Activated CD8-positive, alpha-beta memory T cell treated with anti-CD3 and anti-CD28 coated beads, Interleukin-2, amount 10 ng/mL, durations not matched to agents 7 days and 5 days (primary cell): ENCODE measurements around the gene CEND1. TPM values are rescaled to one million over a fixed set of nuclear protein-coding genes. Genes with fewer than 3 reads are reported as not detected.
"Not testable (repeated sequence)": the region's sequence is repeated elsewhere in the genome, so short reads cannot be mapped to it uniquely, and the experiment has no call there.

ENCODE experiments used
- ATAC-seq: fragments of 150-1000 bp; cut with Tn5 transposase; one replicate; pipeline ENCODE4 v1.10.0; 2021; ENCODE audit warnings: moderate library complexity
- CTCF ChIA-PET: fragments of 350-600 bp; sonication (Branson Sonifier 250); formaldehyde crosslinking; loops from one replicate; lab custom pipeline; 2021; ENCODE audit warnings: antibody characterized with exemption; lab: Charles Lee
- DNase-seq: peaks from one replicate; pipeline ENCODE4 v3.0.0-alpha.2; 2020
- H3K27ac Mint-ChIP-seq: one replicate; pipeline ENCODE4 v1.8.0; 2021; ENCODE audit warnings: mild to moderate bottlenecking, mixed read lengths
- H3K27me3 Mint-ChIP-seq: one replicate; pipeline ENCODE4 v1.8.0; 2021; ENCODE audit warnings: mixed read lengths
- H3K36me3 Mint-ChIP-seq: one replicate; pipeline ENCODE4 v1.8.0; 2021; ENCODE audit warnings: mild to moderate bottlenecking, mixed read lengths
- H3K4me1 Mint-ChIP-seq: one replicate; pipeline ENCODE4 v1.8.0; 2021; ENCODE audit warnings: mixed read lengths
- H3K4me3 Mint-ChIP-seq: one replicate; pipeline ENCODE4 v1.8.0; 2021; ENCODE audit warnings: mild to moderate bottlenecking, moderate library complexity, mixed read lengths
- H3K9me3 Mint-ChIP-seq: one replicate; pipeline ENCODE4 v1.8.0; 2022; ENCODE audit warnings: low read depth, mixed read lengths
- total RNA-seq, 2 experiments: library from RNA; stranded (reverse); gene quantifications; one replicate each; pipeline ENCODE4 v1.2.3, GENCODE V29; 2021

Gene CEND1
- total RNA-seq, 2 experiments from 2014 or later = 1.3 to 3.7 TPM

GRCh38 chr11:762421-763072 is 27.3 kb downstream of the CEND1 start:
- H3K36me3 Mint-ChIP-seq = peaks cover 27% of the 10 kb centered on the region
- CTCF ChIA-PET = interaction anchor here (1.1 kb wide), 1 partner anchor 15 kb away, joined by 3 read pairs; the partner anchor contains the start of gene TALDO1
- ATAC-seq = no peak

GRCh38 chr11:761526-762108 is 28.3 kb downstream of the CEND1 start:
- Mint-ChIP-seq H3K4me3 (no peak overlapping the region), H3K4me1 (no peaks in the 10 kb centered on the region), H3K36me3 (peaks cover 30% of the 10 kb centered on the region), H3K27me3 (no peaks in the 10 kb centered on the region), H3K27ac (no peak overlapping the region), H3K9me3 (no peaks in the 10 kb centered on the region)
- ATAC-seq (no peak), DNase-seq (no peak)
- CTCF ChIA-PET = interaction anchor here (1.1 to 1.2 kb wide), 2 partner anchors 14 to 31 kb away, joined by 3 read pairs; partner anchors contain the start of gene TALDO1

More at GRCh38 chr11:762421-763072, 27.3 kb downstream of the CEND1 start:
- Mint-ChIP-seq H3K9me3 (no peaks in the 10 kb centered on the region), H3K27ac (no peak overlapping the region), H3K27me3 (no peaks in the 10 kb centered on the region), H3K4me1 (peaks cover 2% of the 10 kb centered on the region), H3K4me3 (no peak overlapping the region)
- no peak for DNase-seq

GRCh38 chr11:760236-760635 is 29.7 kb downstream of the CEND1 start:
- Mint-ChIP-seq H3K36me3 (peaks cover 32% of the 10 kb centered on the region), H3K27me3 (no peaks in the 10 kb centered on the region), H3K9me3 (no peaks in the 10 kb centered on the region), H3K27ac (peak overlapping the region; percentile 43), H3K4me3 (no peak overlapping the region), H3K4me1 (no peaks in the 10 kb centered on the region)
- ATAC-seq (no peak), DNase-seq (no peak)
- CTCF ChIA-PET = interaction anchor here (0.6 to 1.2 kb wide), 4 partner anchors 33 to 205 kb away, joined by 3 read pairs; no protein-coding TSS in a partner anchor

- H3K36me3 Mint-ChIP-seq = peaks cover 2% of the 10 kb centered on the region
- CTCF ChIA-PET = interaction anchor here (0.7 to 7.9 kb wide), 2 partner anchors 15 to 22 kb away, joined by 5 to 46 read pairs; no protein-coding TSS in a partner anchor
- peak overlapping the region; percentile 59 for H3K27ac Mint-ChIP-seq
- no peaks in the 10 kb centered on the region for H3K9me3 Mint-ChIP-seq
- no peak for DNase-seq
- no peak for ATAC-seq
- H3K4me1 Mint-ChIP-seq = peaks cover 26% of the 10 kb centered on the region
- no peaks in the 10 kb centered on the region for H3K27me3 Mint-ChIP-seq
- peak overlapping the region; percentile 47 for H3K4me3 Mint-ChIP-seq
Observed at GRCh38 chr11:749731-750130, 40.2 kb downstream of the CEND1 start.

- no peak for DNase-seq
- Mint-ChIP-seq H3K27me3 (no peaks in the 10 kb centered on the region), H3K9me3 (no peaks in the 10 kb centered on the region), H3K36me3 (peaks cover 2% of the 10 kb centered on the region), H3K27ac (peak overlapping the region; percentile 80), H3K4me1 (peaks cover 26% of the 10 kb centered on the region), H3K4me3 (peak overlapping the region; percentile 84)
- CTCF ChIA-PET = interaction anchor here (0.7 to 7.9 kb wide), 10 partner anchors 8 to 170 kb away, joined by 3 to 46 read pairs (median 5); no protein-coding TSS in a partner anchor
- peak; percentile 3 for ATAC-seq
Observed at GRCh38 chr11:748007-748359, 41.9 kb downstream of the CEND1 start.

- no peaks in the 10 kb centered on the region for H3K9me3 Mint-ChIP-seq
- peak; percentile 92 for ATAC-seq
- CTCF ChIA-PET = interaction anchor here (0.8 to 7.9 kb wide), 11 partner anchors 9 to 169 kb away, joined by 3 to 46 read pairs (median 4); no protein-coding TSS in a partner anchor
Observed at GRCh38 chr11:747158-748006, 42.5 kb downstream of the CEND1 start, which contains the start of gene TALDO1. Gene TALDO1, plus strand, starts transcription at chr11:747464. Its CDS starts 18 bp downstream, at chr11:747482.

GRCh38 chr11:746289-747157 is 43.4 kb downstream of the CEND1 start:
- Mint-ChIP-seq H3K36me3 (peaks cover 2% of the 10 kb centered on the region), H3K27ac (peak overlapping the region; percentile 70)
- CTCF ChIA-PET = interaction anchor here (1.0 to 7.9 kb wide), 10 partner anchors 8 to 55 kb away, joined by 3 to 46 read pairs (median 4); no protein-coding TSS in a partner anchor

More at GRCh38 chr11:747158-748006, 42.5 kb downstream of the CEND1 start, which contains the start of gene TALDO1:
- Mint-ChIP-seq H3K4me3 (peak within 1 kb of the TSS; percentile 84), H3K27ac (peak within 1 kb of the TSS; percentile 80), H3K36me3 (peaks cover 2% of the 10 kb centered on the region), H3K27me3 (no peaks in the 10 kb centered on the region), H3K4me1 (peaks cover 26% of the 10 kb centered on the region)
- DNase-seq = peak; percentile 89

GRCh38 chr11:745428-745827 is 44.5 kb downstream of the CEND1 start:
- Mint-ChIP-seq H3K4me1 (peaks cover 21% of the 10 kb centered on the region), H3K27me3 (no peaks in the 10 kb centered on the region), H3K27ac (no peak overlapping the region), H3K36me3 (peaks cover 2% of the 10 kb centered on the region), H3K4me3 (no peak overlapping the region), H3K9me3 (no peaks in the 10 kb centered on the region)
- ATAC-seq (no peak), DNase-seq (no peak)
- CTCF ChIA-PET = interaction anchor here (0.7 to 7.9 kb wide), 2 partner anchors 18 to 77 kb away, joined by 3 to 46 read pairs; no protein-coding TSS in a partner anchor

More at GRCh38 chr11:746289-747157, 43.4 kb downstream of the CEND1 start:
- Mint-ChIP-seq H3K4me3 (peak overlapping the region; percentile 84), H3K4me1 (peaks cover 25% of the 10 kb centered on the region), H3K9me3 (no peaks in the 10 kb centered on the region), H3K27me3 (no peaks in the 10 kb centered on the region)
- ATAC-seq = peak; percentile 35
- peak; percentile 66 for DNase-seq

GRCh38 chr11:742571-743201 is 47.2 kb downstream of the CEND1 start:
- CTCF ChIA-PET = interaction anchor here (1.5 to 7.9 kb wide), 3 partner anchors 15 to 188 kb away, joined by 3 to 46 read pairs (median 3); no protein-coding TSS in a partner anchor

GRCh38 chr11:742156-742546 is 47.7 kb downstream of the CEND1 start:
- Mint-ChIP-seq H3K9me3 (no peaks in the 10 kb centered on the region), H3K36me3 (no peaks in the 10 kb centered on the region)
- CTCF ChIA-PET = interaction anchor here (1.5 to 7.9 kb wide), 5 partner anchors 11 to 188 kb away, joined by 3 to 46 read pairs (median 4); no protein-coding TSS in a partner anchor

More at GRCh38 chr11:742571-743201, 47.2 kb downstream of the CEND1 start:
- Mint-ChIP-seq H3K27ac (no peak overlapping the region), H3K36me3 (no peaks in the 10 kb centered on the region), H3K27me3 (peaks cover 15% of the 10 kb centered on the region), H3K4me3 (no peak overlapping the region), H3K9me3 (no peaks in the 10 kb centered on the region), H3K4me1 (peaks cover 8% of the 10 kb centered on the region)
- ATAC-seq (no peak), DNase-seq (no peak)

GRCh38 chr11:737899-738298 is 52.0 kb downstream of the CEND1 start:
- not testable (repeated sequence) for H3K36me3 Mint-ChIP-seq, H3K9me3 Mint-ChIP-seq, DNase-seq
- peak overlapping the region; percentile 10 for H3K4me3 Mint-ChIP-seq
- H3K27ac Mint-ChIP-seq = peak overlapping the region; percentile 36
- ATAC-seq = peak; percentile 59
- peaks cover 15% of the 10 kb centered on the region for H3K4me1 Mint-ChIP-seq
- CTCF ChIA-PET = interaction anchor here (0.7 to 5.4 kb wide), 5 partner anchors 9 to 66 kb away, joined by 3 to 30 read pairs (median 3); partner anchors contain the start of gene TALDO1
- H3K27me3 Mint-ChIP-seq = peaks cover 22% of the 10 kb centered on the region

More at GRCh38 chr11:742156-742546, 47.7 kb downstream of the CEND1 start:
- Mint-ChIP-seq H3K27me3 (peaks cover 21% of the 10 kb centered on the region), H3K27ac (no peak overlapping the region), H3K4me1 (peaks cover 14% of the 10 kb centered on the region), H3K4me3 (no peak overlapping the region)
- ATAC-seq (no peak), DNase-seq (no peak)
